ENCODE measurements around the gene ARHGAP10.

GRCh38 chr4:148061795-148062194 is 329.9 kb downstream of the ARHGAP10 start:
- TF ChIP-seq CTCF (IDR thresholded peaks at IDR 0.05 in 2 of 3, conservative IDR thresholded peaks at IDR 0.05 in 1 of 3; ENCODE audit: control insufficient read depth in 2 of 3, extremely low read depth in 1 of 3, insufficient read depth in 1 of 3, low read depth in 3 of 3, low read length in 3 of 3) (no peak), POLR2A (IDR thresholded peaks at IDR 0.05; ENCODE audit: low read depth, low read length) (no peak), TCF7 (IDR thresholded peaks at IDR 0.05; ENCODE audit: borderline replicate concordance) (no peak), TARDBP (IDR thresholded peaks at IDR 0.05; ENCODE audit: borderline replicate concordance) (no peak), ESRRA (IDR thresholded peaks at IDR 0.05; ENCODE audit: low read length) (no peak), SMC3 (IDR thresholded peaks at IDR 0.05; ENCODE audit: borderline replicate concordance, low read length) (no peak), JUND (IDR thresholded peaks at IDR 0.05; ENCODE audit: low read depth, low read length) (no peak), ATF2 (IDR thresholded peaks at IDR 0.05; ENCODE audit: low read length) (no peak), SRF (IDR thresholded peaks at IDR 0.05; ENCODE audit: low read depth in 2 of 2, low read length in 2 of 2) (no peak), ZNF274 (IDR thresholded peaks at IDR 0.05; ENCODE audit: insufficient read depth, insufficient read length) (no peak), EP300 (IDR thresholded peaks at IDR 0.05; ENCODE audit: borderline replicate concordance in 1 of 2, control insufficient read depth in 1 of 2, low read depth in 2 of 2, low read length in 2 of 2) (no peak)

All from GM12878 (cell line).